Nephron progenitor cell (in vitro differentiated cells): ENCODE measurements around the gene PRR16.

Experiments
- DNase-seq: peaks from one replicate; pipeline ENCODE4 v3.0.0; 2021
- H3K27ac Mint-ChIP-seq: 2 replicates; pipeline ENCODE4 v1.8.0; 2021; ENCODE audit warnings: mild to moderate bottlenecking, moderate library complexity, mixed read lengths
- H3K27me3 Mint-ChIP-seq: 2 replicates; pipeline ENCODE4 v1.8.0; 2021; ENCODE audit warnings: mild to moderate bottlenecking, low read depth, mixed read lengths; ENCODE audit not compliant: poor library complexity
- H3K36me3 Mint-ChIP-seq: 2 replicates; pipeline ENCODE4 v1.8.0; 2021; ENCODE audit warnings: low read depth, mixed read lengths
- H3K4me1 Mint-ChIP-seq: 2 replicates; pipeline ENCODE4 v1.8.0; 2021; ENCODE audit warnings: mixed read lengths
- H3K4me3 Mint-ChIP-seq: 2 replicates; pipeline ENCODE4 v1.8.0; 2021; ENCODE audit warnings: mild to moderate bottlenecking, moderate library complexity, mixed read lengths
- H3K9me3 Mint-ChIP-seq: 2 replicates; pipeline ENCODE4 v1.8.0; 2021; ENCODE audit warnings: mild to moderate bottlenecking, moderate library complexity, mixed read lengths
- TF ChIP-seq, protein P1 (sequence below): fragments of 200-600 bp; sonication (generic); IDR thresholded peaks from 2 replicates; pipeline ENCODE4 v1.5.0; 2021; ENCODE audit warnings: antibody characterized with exemption

Gene PRR16

DNA sequence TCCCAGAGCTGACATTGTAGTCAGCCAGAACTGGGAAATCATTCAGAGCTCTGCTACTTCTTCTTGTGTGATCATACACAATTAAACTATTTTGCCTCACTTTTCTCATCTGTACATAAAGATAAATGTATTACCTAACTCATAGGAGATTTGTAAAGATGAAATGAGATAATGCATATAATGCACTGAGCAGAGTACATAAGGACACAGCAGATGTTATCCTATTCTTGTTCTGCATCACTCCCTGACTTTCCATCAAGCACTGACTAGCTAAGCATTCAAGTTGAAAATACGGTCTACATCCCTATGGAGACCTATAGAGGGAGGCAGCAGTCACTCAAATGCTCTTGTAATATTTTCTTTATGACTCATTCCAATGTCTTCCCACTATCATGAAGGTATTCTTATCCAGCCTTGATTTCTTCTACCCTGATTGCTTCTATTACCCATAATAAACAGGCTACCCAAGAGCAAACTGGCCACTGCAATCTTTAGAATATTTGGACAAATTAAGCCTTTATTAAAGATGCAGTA lies 16.3 kb upstream of the PRR16 start:
- no peak overlapping the region for H3K4me3 Mint-ChIP-seq
- no peaks in the 10 kb centered on the region for H3K27me3 Mint-ChIP-seq
- H3K4me1 Mint-ChIP-seq = peaks cover 5% of the 10 kb centered on the region
- no peak for DNase-seq
- no peak overlapping the region for H3K27ac Mint-ChIP-seq
- TF ChIP-seq, protein P1, sequence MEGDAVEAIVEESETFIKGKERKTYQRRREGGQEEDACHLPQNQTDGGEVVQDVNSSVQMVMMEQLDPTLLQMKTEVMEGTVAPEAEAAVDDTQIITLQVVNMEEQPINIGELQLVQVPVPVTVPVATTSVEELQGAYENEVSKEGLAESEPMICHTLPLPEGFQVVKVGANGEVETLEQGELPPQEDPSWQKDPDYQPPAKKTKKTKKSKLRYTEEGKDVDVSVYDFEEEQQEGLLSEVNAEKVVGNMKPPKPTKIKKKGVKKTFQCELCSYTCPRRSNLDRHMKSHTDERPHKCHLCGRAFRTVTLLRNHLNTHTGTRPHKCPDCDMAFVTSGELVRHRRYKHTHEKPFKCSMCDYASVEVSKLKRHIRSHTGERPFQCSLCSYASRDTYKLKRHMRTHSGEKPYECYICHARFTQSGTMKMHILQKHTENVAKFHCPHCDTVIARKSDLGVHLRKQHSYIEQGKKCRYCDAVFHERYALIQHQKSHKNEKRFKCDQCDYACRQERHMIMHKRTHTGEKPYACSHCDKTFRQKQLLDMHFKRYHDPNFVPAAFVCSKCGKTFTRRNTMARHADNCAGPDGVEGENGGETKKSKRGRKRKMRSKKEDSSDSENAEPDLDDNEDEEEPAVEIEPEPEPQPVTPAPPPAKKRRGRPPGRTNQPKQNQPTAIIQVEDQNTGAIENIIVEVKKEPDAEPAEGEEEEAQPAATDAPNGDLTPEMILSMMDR = no peak
- no peaks in the 10 kb centered on the region for H3K9me3 Mint-ChIP-seq
- H3K36me3 Mint-ChIP-seq = no peaks in the 10 kb centered on the region

DNA sequence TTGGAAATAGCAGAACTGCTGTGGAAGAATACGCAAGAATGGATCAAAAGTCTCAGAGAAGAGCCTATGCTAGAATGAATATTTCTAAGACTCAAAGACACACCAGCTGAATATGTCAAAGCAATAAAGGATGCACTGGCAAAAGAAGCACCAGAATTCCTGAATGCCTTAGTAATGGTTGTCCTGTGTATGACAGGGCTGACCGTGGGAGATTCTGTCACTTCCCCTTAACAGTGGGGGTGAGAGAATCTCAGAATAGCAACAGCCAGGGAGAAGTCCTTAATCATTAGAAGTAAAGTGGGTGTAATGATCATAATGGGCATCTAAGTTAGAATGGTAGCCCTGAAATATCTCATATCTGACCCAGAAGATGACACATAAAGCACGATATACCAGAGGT lies 14.6 kb upstream of the PRR16 start:
- TF ChIP-seq, protein P1 = no peak
- no peak for DNase-seq
- no peak overlapping the region for H3K27ac Mint-ChIP-seq
- H3K27me3 Mint-ChIP-seq = peaks cover 4% of the 10 kb centered on the region
- no peaks in the 10 kb centered on the region for H3K9me3 Mint-ChIP-seq
- H3K4me1 Mint-ChIP-seq = peaks cover 5% of the 10 kb centered on the region
- H3K36me3 Mint-ChIP-seq = no peaks in the 10 kb centered on the region
- no peak overlapping the region for H3K4me3 Mint-ChIP-seq

DNA sequence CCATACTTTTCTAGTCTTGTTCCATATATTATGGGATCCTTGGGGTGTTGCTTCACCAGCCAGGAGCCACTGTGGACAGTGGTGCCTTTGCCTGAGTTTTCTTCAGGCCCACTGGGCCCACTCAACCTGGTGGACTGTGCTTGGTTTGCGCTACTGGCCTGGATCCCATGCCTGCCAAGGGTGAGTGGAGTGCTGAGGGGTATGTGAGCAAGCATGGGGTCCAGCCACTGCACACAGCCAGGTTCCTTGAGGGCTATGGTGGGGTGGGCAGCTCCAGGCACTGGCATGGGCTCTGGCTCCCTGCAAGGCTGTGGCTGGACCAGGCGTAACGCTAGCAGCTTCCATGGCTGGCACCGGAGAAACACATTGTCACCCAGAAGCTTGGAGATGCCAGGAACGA lies 13.2 kb upstream of the PRR16 start:
- DNase-seq = no peak
- TF ChIP-seq, protein P1 = no peak
- Mint-ChIP-seq H3K36me3 (no peaks in the 10 kb centered on the region), H3K4me1 (peaks cover 5% of the 10 kb centered on the region), H3K4me3 (no peak overlapping the region), H3K27ac (no peak overlapping the region), H3K9me3 (no peaks in the 10 kb centered on the region), H3K27me3 (peaks cover 4% of the 10 kb centered on the region)

DNA sequence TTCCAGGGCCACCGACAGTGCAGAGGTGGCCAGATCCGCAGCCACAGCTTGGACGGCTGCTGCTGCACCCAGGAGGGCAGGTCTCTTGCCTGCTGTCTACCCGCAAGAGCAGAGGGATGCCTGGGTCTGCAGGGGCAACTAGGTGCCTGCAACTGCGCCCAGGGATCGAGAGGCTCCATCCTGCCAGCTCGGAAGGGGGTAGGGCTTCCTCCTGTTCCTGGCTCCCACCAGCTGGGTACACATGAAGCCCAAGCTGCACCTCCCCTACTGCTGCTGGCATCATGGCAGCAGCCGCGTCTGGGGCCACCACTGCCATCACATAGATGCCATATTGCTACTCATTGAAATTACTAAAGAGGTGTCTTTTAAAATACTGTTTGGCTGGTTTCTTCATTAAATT lies 12.7 kb upstream of the PRR16 start:
- TF ChIP-seq, protein P1 = no peak
- peaks cover 5% of the 10 kb centered on the region for H3K4me1 Mint-ChIP-seq
- H3K4me3 Mint-ChIP-seq = no peak overlapping the region

DNA sequence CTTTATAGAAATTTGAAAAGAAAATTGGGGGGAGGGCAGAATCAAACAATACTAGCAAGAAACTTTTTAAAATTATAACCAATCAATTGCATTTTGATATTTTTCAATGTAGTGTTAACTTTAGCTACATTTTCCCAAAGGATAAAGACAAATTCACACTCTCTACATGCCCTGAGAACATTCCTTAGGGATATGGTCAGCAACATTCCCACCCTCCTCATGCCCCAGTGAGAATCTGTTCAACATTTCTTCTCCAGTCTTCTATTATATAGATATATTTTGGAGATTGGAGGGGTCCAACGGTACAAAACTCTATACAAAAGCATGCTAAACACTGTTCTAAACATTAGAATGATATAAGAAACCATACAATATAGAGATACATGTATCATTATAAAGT lies 11.6 kb upstream of the PRR16 start:
- H3K36me3 Mint-ChIP-seq = no peaks in the 10 kb centered on the region
- H3K4me3 Mint-ChIP-seq = no peak overlapping the region
- no peak for DNase-seq
- H3K9me3 Mint-ChIP-seq = no peaks in the 10 kb centered on the region
- H3K4me1 Mint-ChIP-seq = peaks cover 8% of the 10 kb centered on the region
- no peak overlapping the region for H3K27ac Mint-ChIP-seq
- TF ChIP-seq, protein P1 = no peak
- H3K27me3 Mint-ChIP-seq = peaks cover 4% of the 10 kb centered on the region

More for the DNA sequence above, 12.7 kb upstream of the PRR16 start:
- Mint-ChIP-seq H3K36me3 (no peaks in the 10 kb centered on the region), H3K9me3 (no peaks in the 10 kb centered on the region), H3K27me3 (peaks cover 4% of the 10 kb centered on the region), H3K27ac (no peak overlapping the region)
- no peak for DNase-seq

DNA sequence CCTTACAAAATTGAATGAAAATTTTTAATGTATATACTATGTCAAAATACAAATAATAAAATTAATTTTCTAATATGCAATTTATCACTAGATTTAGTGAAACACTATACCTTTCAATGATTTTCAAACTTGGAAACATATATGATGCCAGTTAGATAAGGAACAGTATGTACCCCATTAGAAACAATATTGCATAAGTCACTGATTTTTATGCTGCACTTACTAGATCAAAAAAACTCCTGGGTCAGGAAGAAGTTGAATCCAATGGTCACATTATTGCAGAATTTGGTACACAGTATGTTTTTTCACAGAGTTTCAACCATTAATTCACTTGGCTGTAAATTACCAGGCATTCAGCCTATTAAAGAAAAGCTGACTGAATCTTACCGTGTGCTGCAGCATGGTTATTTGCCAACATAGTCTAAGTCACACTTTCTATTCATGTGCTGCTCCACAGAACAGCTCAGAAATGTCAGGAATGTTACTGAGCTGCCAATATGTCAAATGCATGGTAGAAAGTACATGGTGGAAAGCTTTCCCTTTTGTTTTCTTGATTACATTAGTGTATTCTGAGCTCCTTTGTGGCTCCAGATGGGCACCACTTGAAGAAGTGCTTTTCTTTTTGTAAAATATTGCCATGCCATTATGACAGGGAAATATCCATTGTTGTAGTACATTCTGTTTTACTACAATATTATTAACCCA lies 9.9 kb upstream of the PRR16 start:
- H3K27ac Mint-ChIP-seq = no peak overlapping the region
- no peak for DNase-seq

More for the DNA sequence above, 9.9 kb upstream of the PRR16 start:
- H3K4me1 Mint-ChIP-seq = peaks cover 14% of the 10 kb centered on the region
- H3K27me3 Mint-ChIP-seq = peaks cover 4% of the 10 kb centered on the region
- TF ChIP-seq, protein P1 = no peak
- no peaks in the 10 kb centered on the region for H3K36me3 Mint-ChIP-seq
- H3K9me3 Mint-ChIP-seq = no peaks in the 10 kb centered on the region
- no peak overlapping the region for H3K4me3 Mint-ChIP-seq
